Calu3 (cell line): ENCODE results near the gene DMD. TPM values are rescaled to one million over a fixed set of nuclear protein-coding genes. Genes with fewer than 3 reads are reported as not detected.

Source experiments
- BruUV-seq: library from RNA; stranded (reverse); fragments of 400-500 nt; replicated peaks from 2 replicates; lab custom pipeline; 2021; lab: Mats Ljungman, UMichigan
- CTCF ChIA-PET: fragments of 300-600 bp; sonication (Branson Sonifier 250); formaldehyde crosslinking; loops from one replicate; lab custom pipeline; 2022; ENCODE audit warnings: antibody characterized with exemption; lab: Charles Lee
- DNase-seq: peaks from one replicate; pipeline ENCODE4 v3.0.0; 2022
- H3K27ac Mint-ChIP-seq: one replicate; pipeline ENCODE4 v1.8.0; 2022; ENCODE audit warnings: mixed read lengths; ENCODE audit not compliant: unreplicated experiment
- H3K27me3 Mint-ChIP-seq: one replicate; pipeline ENCODE4 v1.8.0; 2022; ENCODE audit warnings: mixed read lengths; ENCODE audit not compliant: unreplicated experiment
- H3K36me3 Mint-ChIP-seq: one replicate; pipeline ENCODE4 v1.8.0; 2022; ENCODE audit warnings: mild to moderate bottlenecking, moderate library complexity, mixed read lengths; ENCODE audit not compliant: insufficient read depth, unreplicated experiment
- H3K4me1 Mint-ChIP-seq: one replicate; pipeline ENCODE4 v1.8.0; 2022; ENCODE audit warnings: mild to moderate bottlenecking, low read depth, mixed read lengths; ENCODE audit not compliant: unreplicated experiment
- H3K4me3 Mint-ChIP-seq: one replicate; pipeline ENCODE4 v1.8.0; 2022; ENCODE audit warnings: mild to moderate bottlenecking, low read depth, moderate library complexity, mixed read lengths; ENCODE audit not compliant: unreplicated experiment
- H3K9me3 Mint-ChIP-seq: one replicate; pipeline ENCODE4 v1.8.0; 2022; ENCODE audit warnings: low read depth, mixed read lengths; ENCODE audit not compliant: unreplicated experiment
- intact Hi-C: fragments of 100-400 bp; cut with micrococcal nuclease; formaldehyde crosslinking; loops from one replicate; pipeline ENCODE4 v1.10.0; 2022; ENCODE audit not compliant: unreplicated experiment
- total RNA-seq: library from RNA; stranded (reverse); gene quantifications from 2 replicates; pipeline ENCODE4 v1.2.3, GENCODE V29; 2022
- TF ChIP-seq, protein P1 (sequence below): fragments of 200-600 bp; IDR thresholded peaks from one replicate; pipeline ENCODE4 v1.8.0; 2022; ENCODE audit warnings: antibody characterized with exemption; ENCODE audit not compliant: unreplicated experiment

DMD gene
- total RNA-seq, 1 experiment from 2014 or later = 11.6 TPM

DNA sequence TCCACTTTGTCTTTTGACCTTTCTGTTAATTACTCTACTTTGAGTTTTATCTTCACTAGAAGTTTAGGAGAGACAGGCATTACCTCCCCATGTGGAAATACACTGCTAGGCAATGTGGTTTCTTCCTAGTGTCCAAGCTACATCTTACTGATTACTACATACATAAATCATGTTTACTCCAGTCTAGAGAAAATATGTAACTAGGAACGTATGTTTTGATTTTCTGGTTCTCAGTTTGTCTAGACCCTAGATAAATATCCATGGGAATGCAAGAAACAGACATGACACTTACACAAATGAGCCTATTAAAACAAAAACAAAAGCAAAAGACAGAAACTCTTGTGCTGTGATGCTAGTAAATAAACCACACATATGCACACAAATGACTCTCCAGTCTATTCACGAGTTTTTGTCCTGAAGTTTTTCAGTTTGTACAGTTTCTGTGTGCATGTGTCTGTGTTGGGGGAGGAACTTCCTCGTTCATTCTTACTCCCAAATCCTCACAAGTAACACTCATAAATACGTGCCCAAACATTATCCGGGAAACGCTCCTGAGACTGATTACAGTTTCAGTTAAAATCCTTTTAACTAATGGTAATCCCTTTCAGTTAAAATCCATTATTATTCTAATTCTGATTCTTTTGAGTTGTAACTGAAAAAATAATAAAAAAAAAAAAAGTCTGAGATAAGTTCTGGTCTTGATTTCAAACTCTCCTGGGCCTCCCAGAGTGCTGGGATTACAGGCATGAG, 1856.0 kb downstream of the DMD start:
- Mint-ChIP-seq H3K27ac (no peak overlapping the region), H3K4me3 (no peak overlapping the region), H3K36me3 (peaks cover 3% of the 10 kb centered on the region), H3K4me1 (peaks cover 36% of the 10 kb centered on the region), H3K9me3 (no peaks in the 10 kb centered on the region), H3K27me3 (no peaks in the 10 kb centered on the region)
- no TSS peak for BruUV-seq
- TF ChIP-seq, protein P1, sequence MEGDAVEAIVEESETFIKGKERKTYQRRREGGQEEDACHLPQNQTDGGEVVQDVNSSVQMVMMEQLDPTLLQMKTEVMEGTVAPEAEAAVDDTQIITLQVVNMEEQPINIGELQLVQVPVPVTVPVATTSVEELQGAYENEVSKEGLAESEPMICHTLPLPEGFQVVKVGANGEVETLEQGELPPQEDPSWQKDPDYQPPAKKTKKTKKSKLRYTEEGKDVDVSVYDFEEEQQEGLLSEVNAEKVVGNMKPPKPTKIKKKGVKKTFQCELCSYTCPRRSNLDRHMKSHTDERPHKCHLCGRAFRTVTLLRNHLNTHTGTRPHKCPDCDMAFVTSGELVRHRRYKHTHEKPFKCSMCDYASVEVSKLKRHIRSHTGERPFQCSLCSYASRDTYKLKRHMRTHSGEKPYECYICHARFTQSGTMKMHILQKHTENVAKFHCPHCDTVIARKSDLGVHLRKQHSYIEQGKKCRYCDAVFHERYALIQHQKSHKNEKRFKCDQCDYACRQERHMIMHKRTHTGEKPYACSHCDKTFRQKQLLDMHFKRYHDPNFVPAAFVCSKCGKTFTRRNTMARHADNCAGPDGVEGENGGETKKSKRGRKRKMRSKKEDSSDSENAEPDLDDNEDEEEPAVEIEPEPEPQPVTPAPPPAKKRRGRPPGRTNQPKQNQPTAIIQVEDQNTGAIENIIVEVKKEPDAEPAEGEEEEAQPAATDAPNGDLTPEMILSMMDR = no peak
- intact Hi-C loops = no loop called here
- CTCF ChIA-PET = no interaction called here
- DNase-seq = no peak

DNA sequence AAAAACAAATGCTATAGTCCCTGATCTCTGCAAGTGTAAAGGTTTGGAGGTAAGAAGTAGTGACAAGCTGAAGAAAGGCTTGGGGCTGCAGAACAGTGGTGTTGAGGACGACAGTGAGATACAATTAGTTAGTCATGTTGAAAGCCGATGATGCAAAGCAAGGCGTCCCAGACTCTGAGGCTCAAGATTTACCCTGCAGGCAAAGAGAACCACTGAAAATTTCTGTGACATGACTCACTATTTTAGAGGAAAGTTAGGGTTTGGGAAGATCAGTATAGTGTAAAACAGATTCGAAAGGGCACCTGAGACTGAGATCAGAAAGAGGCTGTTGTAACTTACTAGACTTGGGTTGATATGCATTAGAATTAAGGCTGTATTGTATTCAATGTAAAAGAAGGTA, 1858.3 kb downstream of the DMD start:
- H3K9me3 Mint-ChIP-seq = no peaks in the 10 kb centered on the region
- CTCF ChIA-PET = no interaction called here
- peaks cover 5% of the 10 kb centered on the region for H3K36me3 Mint-ChIP-seq
- DNase-seq = peak; percentile 27
- peak overlapping the region; percentile 0 for H3K27ac Mint-ChIP-seq
- peaks cover 45% of the 10 kb centered on the region for H3K4me1 Mint-ChIP-seq
- H3K4me3 Mint-ChIP-seq = peak overlapping the region; percentile 3
- intact Hi-C loops = loop anchor here (5.0 kb wide), 1 partner anchor 64 kb away; no protein-coding TSS in a partner anchor
- no TSS peak for BruUV-seq
- H3K27me3 Mint-ChIP-seq = no peaks in the 10 kb centered on the region
- TF ChIP-seq, protein P1 = no peak

DNA sequence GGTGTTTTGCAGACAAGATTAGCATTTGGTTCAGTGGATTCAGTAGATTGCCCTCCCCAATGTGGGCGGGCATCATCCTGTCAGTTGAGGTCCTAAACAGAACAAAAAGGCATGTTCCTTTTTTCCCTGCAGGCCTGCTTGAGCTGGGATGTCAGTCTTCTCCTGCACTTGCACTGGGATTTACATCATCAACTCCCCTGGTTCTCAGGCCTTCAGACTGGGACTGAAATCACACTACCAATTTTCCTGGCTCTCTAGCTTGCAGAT, 1860.6 kb downstream of the DMD start:
- Mint-ChIP-seq H3K27me3 (no peaks in the 10 kb centered on the region), H3K9me3 (no peaks in the 10 kb centered on the region), H3K36me3 (peaks cover 5% of the 10 kb centered on the region), H3K27ac (peak overlapping the region; percentile 30), H3K4me1 (peaks cover 33% of the 10 kb centered on the region), H3K4me3 (no peak overlapping the region)
- intact Hi-C loops = loop anchor here (5.0 kb wide), 1 partner anchor 67 kb away; no protein-coding TSS in a partner anchor
- CTCF ChIA-PET = no interaction called here
- TF ChIP-seq, protein P1 = no peak
- no TSS peak for BruUV-seq
- DNase-seq = no peak

DNA sequence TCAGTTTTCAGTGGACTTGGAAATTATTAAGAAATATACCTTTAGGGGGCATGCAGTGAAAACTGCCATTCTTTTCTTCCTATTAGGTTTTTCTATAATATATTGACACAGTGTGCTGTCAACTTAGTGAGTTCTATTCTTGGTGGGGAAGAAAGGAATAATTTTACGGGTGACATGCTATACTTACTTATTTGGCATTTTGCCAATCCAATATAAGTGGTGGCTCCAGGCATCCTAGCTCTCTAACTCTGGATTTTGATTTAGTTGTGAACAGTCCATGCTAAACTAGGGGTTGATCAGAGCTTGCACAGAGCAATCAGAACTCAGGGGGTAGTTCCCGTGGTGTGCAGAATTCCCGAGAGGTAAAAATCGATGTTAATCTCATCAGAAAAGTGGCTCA, 1861.8 kb downstream of the DMD start:
- H3K9me3 Mint-ChIP-seq = no peaks in the 10 kb centered on the region
- H3K4me3 Mint-ChIP-seq = no peak overlapping the region
- H3K4me1 Mint-ChIP-seq = peaks cover 33% of the 10 kb centered on the region
- H3K36me3 Mint-ChIP-seq = peaks cover 5% of the 10 kb centered on the region
- H3K27ac Mint-ChIP-seq = no peak overlapping the region
- H3K27me3 Mint-ChIP-seq = no peaks in the 10 kb centered on the region
- TF ChIP-seq, protein P1 = no peak
- no peak for DNase-seq
- intact Hi-C loops = no loop called here
- no TSS peak for BruUV-seq
- CTCF ChIA-PET = no interaction called here
